Endothelial cell (in vitro differentiated cells): ENCODE data around the gene RPGRIP1L. TPM values are rescaled to one million over a fixed set of nuclear protein-coding genes. Genes with fewer than 3 reads are reported as not detected.

Experiments
- DNase-seq: peaks from one replicate; pipeline ENCODE4 v3.0.0; 2021; ENCODE audit warnings: low spot score
- H3K27ac Mint-ChIP-seq: one replicate; pipeline ENCODE4 v1.8.0; 2021; ENCODE audit warnings: mixed read lengths, inconsistent platforms; ENCODE audit not compliant: unreplicated experiment
- H3K27me3 Mint-ChIP-seq: one replicate; pipeline ENCODE4 v1.8.0; 2021; ENCODE audit warnings: mild to moderate bottlenecking, moderate library complexity, mixed read lengths, inconsistent platforms; ENCODE audit not compliant: unreplicated experiment
- H3K36me3 Mint-ChIP-seq: one replicate; pipeline ENCODE4 v1.8.0; 2021; ENCODE audit warnings: mild to moderate bottlenecking, low read depth, mixed read lengths, inconsistent platforms; ENCODE audit not compliant: unreplicated experiment
- H3K4me1 Mint-ChIP-seq: one replicate; pipeline ENCODE4 v1.8.0; 2021; ENCODE audit warnings: mild to moderate bottlenecking, mixed read lengths, inconsistent platforms; ENCODE audit not compliant: unreplicated experiment
- H3K4me3 Mint-ChIP-seq: one replicate; pipeline ENCODE4 v1.8.0; 2021; ENCODE audit warnings: mild to moderate bottlenecking, mixed read lengths, inconsistent platforms; ENCODE audit not compliant: unreplicated experiment
- H3K9me3 Mint-ChIP-seq: one replicate; pipeline ENCODE4 v1.8.0; 2021; ENCODE audit warnings: mixed read lengths, inconsistent platforms; ENCODE audit not compliant: unreplicated experiment
- total RNA-seq: library from RNA; stranded (reverse); fragmentation: NEBNext Ultra II Directional; extraction: Animal tissue kit (Norgen Biotek cat#: 25700); gene quantifications from one replicate; pipeline ENCODE4 v1.2.1, GENCODE V29; 2021; ENCODE audit not compliant: unreplicated experiment
- TF ChIP-seq, protein P1 (sequence below): fragments of 200-600 bp; sonication (generic); IDR thresholded peaks from one replicate; pipeline ENCODE4 v1.5.0; 2021; ENCODE audit warnings: antibody characterized with exemption; ENCODE audit not compliant: unreplicated experiment

The RPGRIP1L gene
- total RNA-seq, 1 donor from 2014 or later = 9.0 TPM

DNA sequence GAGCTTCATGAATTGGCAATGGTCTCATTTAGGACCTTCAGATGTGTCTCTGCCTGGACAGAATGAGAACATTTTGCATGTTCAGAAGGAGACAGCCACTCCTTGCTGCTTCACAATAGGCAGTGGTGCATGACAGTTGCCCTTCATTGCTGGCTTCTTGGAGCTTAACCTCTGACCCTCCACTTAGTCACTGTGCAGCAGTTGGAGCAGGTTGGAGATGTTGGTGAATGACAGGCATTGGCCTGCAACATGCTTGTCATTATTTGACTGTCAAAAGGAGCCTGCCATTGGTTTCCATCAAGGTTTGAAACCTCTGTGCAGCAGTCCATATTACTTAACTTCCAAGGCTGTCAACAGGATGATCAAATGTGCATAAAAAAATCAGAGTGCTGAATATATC is 23.0 kb upstream of the RPGRIP1L start:
- Mint-ChIP-seq H3K4me1 (no peaks in the 10 kb centered on the region), H3K9me3 (no peaks in the 10 kb centered on the region), H3K27ac (no peak overlapping the region), H3K27me3 (no peaks in the 10 kb centered on the region), H3K36me3 (no peaks in the 10 kb centered on the region), H3K4me3 (no peak overlapping the region)
- no peak for DNase-seq
- TF ChIP-seq, protein P1, sequence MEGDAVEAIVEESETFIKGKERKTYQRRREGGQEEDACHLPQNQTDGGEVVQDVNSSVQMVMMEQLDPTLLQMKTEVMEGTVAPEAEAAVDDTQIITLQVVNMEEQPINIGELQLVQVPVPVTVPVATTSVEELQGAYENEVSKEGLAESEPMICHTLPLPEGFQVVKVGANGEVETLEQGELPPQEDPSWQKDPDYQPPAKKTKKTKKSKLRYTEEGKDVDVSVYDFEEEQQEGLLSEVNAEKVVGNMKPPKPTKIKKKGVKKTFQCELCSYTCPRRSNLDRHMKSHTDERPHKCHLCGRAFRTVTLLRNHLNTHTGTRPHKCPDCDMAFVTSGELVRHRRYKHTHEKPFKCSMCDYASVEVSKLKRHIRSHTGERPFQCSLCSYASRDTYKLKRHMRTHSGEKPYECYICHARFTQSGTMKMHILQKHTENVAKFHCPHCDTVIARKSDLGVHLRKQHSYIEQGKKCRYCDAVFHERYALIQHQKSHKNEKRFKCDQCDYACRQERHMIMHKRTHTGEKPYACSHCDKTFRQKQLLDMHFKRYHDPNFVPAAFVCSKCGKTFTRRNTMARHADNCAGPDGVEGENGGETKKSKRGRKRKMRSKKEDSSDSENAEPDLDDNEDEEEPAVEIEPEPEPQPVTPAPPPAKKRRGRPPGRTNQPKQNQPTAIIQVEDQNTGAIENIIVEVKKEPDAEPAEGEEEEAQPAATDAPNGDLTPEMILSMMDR = no peak

DNA sequence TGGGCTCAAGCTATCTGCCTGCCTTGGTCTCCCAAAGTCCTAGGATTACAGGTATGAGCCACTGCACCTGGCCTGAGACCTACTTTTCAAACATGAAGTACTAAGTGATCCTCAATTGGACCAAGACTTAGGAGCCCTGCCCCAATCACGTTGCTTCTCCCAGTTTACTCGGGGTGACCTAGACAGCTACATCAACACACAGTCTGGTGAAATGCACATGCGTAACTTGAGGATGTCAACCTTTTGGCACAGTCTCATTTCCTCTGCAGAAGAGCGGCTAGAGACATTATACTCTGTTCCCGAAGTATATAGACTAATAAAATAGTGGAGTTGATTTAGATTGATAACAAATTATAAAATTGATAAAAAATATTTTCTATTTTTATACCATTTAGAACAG is 17.4 kb upstream of the RPGRIP1L start:
- no peak overlapping the region for H3K4me3 Mint-ChIP-seq
- no peaks in the 10 kb centered on the region for H3K36me3 Mint-ChIP-seq
- TF ChIP-seq, protein P1 = no peak
- H3K27me3 Mint-ChIP-seq = no peaks in the 10 kb centered on the region
- peaks cover 3% of the 10 kb centered on the region for H3K4me1 Mint-ChIP-seq
- H3K9me3 Mint-ChIP-seq = no peaks in the 10 kb centered on the region
- H3K27ac Mint-ChIP-seq = no peak overlapping the region
- DNase-seq = no peak

DNA sequence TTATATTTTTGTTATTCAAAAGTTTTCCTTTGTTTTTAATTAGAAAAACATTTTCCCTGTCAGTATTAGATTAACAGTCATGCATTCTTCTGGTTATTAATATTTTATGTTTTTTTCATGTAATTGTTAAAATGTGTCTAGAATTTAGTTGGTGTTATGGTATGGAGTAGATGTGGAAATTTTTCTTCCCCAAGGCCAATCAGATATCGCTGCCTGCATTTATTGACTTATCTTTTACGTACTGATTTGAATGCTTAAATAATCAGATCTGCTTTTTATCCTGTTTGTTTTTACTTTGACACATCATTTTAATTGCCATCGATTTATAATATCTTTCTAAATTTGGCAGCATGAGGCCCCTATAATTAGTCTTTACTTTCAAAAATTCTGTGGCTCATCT is 13.9 kb upstream of the RPGRIP1L start:
- Mint-ChIP-seq H3K27me3 (no peaks in the 10 kb centered on the region), H3K9me3 (no peaks in the 10 kb centered on the region), H3K4me3 (no peak overlapping the region), H3K4me1 (peaks cover 7% of the 10 kb centered on the region), H3K36me3 (no peaks in the 10 kb centered on the region), H3K27ac (no peak overlapping the region)
- no peak for DNase-seq
- TF ChIP-seq, protein P1 = no peak

DNA sequence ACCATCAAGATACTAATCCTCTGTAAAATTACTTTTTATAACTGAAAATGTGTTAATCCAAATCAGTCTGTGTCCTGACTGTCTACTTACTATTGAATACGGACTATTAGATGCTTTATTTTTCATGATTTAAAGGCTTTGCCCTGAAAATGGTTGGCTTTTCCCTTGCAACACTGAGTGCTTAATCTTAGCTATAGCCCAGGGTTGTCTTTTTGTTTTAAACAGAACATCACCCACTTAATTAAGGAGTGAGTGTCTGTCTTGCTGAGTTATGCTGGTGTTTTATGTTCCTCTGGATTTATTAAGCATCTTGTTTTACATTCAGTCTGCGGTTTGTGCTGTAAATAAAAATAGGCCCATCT is 11.3 kb upstream of the RPGRIP1L start:
- no peak for DNase-seq
- TF ChIP-seq, protein P1 = no peak
- H3K27ac Mint-ChIP-seq = no peak overlapping the region
- no peaks in the 10 kb centered on the region for H3K9me3 Mint-ChIP-seq
- no peaks in the 10 kb centered on the region for H3K36me3 Mint-ChIP-seq
- no peaks in the 10 kb centered on the region for H3K27me3 Mint-ChIP-seq
- H3K4me1 Mint-ChIP-seq = peaks cover 7% of the 10 kb centered on the region
- no peak overlapping the region for H3K4me3 Mint-ChIP-seq

DNA sequence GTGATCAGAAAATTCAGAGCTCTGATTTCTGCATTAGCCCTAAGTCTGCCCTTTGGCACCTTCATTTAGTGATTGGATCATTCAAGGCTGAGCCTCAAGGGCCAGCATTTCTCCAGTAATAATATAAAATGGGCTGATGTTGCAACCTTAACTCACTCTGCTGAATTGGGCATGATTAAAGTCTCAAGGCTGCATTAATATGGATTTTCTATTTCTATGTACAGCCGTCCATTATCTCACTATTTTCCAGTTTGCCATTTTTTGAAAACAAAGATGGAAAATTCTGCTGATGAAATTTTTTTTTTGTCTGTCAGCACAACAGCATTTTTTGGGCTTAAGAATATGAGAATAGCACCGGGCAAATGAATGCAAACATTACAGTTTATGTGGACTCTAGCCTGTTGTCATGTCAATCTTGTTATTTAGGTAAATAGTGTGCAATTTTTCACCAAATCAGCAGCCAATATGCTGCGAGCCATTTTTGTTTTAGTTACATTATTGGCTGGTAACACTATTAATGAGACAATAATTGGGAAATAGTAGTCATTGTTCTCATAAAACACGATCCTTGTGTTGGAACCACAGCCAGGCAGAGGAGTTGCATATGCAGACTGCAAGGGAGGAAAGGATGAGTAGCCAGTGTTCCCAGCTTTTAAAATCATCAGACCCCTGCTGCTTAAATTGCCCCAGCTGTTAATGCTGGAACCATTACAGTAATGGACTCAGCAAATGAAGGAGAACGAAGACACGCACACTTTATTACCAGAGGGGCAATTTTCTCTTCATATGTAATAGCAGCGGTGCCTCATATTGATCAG is 10.8 kb upstream of the RPGRIP1L start:
- TF ChIP-seq, protein P1 = no peak
- H3K27ac Mint-ChIP-seq = no peak overlapping the region
- no peaks in the 10 kb centered on the region for H3K36me3 Mint-ChIP-seq
- no peak for DNase-seq
- no peaks in the 10 kb centered on the region for H3K9me3 Mint-ChIP-seq
- no peak overlapping the region for H3K4me3 Mint-ChIP-seq
- no peaks in the 10 kb centered on the region for H3K27me3 Mint-ChIP-seq
- H3K4me1 Mint-ChIP-seq = peaks cover 7% of the 10 kb centered on the region
